ENCODE data around the gene LUC7L.
"Not testable (repeated sequence)": the region's sequence is repeated elsewhere in the genome, so short reads cannot be mapped to it uniquely, and the experiment has no call there.

The LUC7L gene

GRCh38 chr16:259814-260253 is 30.6 kb upstream of the LUC7L start:
- Mint-ChIP-seq H3K36me3 (ENCODE audit: insufficient read depth) (peaks cover 16% of the 10 kb centered on the region), H3K4me3 (no peak overlapping the region), H3K27me3 (no peaks in the 10 kb centered on the region), H3K4me1 (peaks cover 6% of the 10 kb centered on the region), H3K9me3 (no peaks in the 10 kb centered on the region), H3K27ac (ENCODE audit: low read depth) (no peak overlapping the region)
- ATAC-seq (replicated peaks; ENCODE audit: extremely low read depth, poor library complexity, severe bottlenecking) (no peak), DNase-seq (ENCODE audit: low spot score in 2 of 2) (no peak)

DNA sequence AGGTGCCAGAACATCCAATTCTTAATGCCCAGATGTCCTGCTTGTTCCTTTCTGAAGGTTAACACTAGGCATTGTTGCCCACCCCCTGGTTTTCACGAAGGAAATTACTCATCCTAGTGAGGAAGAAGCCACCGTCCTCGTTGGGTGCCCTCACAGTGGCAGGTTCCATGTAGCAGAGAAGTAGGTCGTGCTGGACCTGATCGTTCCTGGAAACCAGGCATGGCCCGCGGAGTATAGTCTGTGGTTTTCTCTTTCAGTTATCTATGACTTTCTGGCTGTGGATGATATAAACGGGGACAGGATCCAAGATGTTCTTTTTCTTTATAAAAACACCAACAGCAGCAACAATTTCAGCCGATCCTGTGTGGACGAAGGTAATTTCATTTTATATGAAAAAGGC is 30.0 kb upstream of the LUC7L start:
- Mint-ChIP-seq H3K27me3 (no peaks in the 10 kb centered on the region), H3K36me3 (ENCODE audit: insufficient read depth) (peaks cover 16% of the 10 kb centered on the region), H3K4me1 (peaks cover 6% of the 10 kb centered on the region), H3K4me3 (no peak overlapping the region), H3K9me3 (no peaks in the 10 kb centered on the region), H3K27ac (ENCODE audit: low read depth) (no peak overlapping the region)
- no peak for DNase-seq (ENCODE audit: low spot score in 2 of 2)
- no peak for ATAC-seq (replicated peaks; ENCODE audit: extremely low read depth, poor library complexity, severe bottlenecking)

DNA sequence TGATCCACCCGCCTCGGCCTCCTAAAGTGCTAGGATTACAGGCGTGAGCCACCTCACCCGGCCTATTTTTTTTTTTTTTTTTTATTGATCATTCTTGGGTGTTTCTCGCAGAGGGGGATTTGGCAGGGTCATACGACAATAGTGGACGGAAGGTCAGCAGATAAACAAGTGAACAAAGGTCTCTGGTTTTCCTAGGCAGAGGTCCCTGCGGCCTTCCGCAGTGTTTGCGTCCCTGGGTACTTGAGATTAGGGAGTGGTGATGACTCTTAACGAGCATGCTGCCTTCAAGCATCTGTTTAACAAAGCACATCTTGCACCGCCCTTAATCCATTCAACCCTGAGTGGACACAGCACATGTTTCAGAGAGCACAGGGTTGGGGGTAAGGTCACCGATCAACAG is 28.8 kb upstream of the LUC7L start:
- H3K4me1 Mint-ChIP-seq; H3K4me3 Mint-ChIP-seq; H3K27me3 Mint-ChIP-seq; DNase-seq (ENCODE audit: low spot score in 2 of 2); H3K27ac Mint-ChIP-seq (ENCODE audit: low read depth); H3K9me3 Mint-ChIP-seq; ATAC-seq (replicated peaks; ENCODE audit: extremely low read depth, poor library complexity, severe bottlenecking): not testable (repeated sequence)
- H3K36me3 Mint-ChIP-seq (ENCODE audit: insufficient read depth), result peaks cover 14% of the 10 kb centered on the region

DNA sequence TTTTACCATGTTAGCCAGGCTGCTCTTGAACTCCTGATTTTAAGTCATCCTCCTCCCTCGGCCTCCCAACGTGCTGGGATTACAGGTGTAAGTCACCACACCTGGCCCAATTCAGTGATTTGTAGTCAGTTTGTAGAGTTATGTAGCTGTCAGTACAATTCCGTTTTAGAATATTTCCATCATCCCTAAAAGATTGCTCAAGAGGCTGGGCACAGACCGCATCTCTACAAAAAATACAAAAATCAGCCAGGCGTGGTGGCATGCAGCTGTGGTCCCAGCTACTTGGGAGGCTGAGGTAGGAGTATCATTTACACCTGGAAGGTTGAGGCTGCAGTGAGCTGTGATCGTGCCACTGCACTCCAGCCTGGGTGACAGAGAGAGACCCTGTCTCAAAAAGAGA is 25.9 kb upstream of the LUC7L start:
- ATAC-seq (replicated peaks; ENCODE audit: extremely low read depth, poor library complexity, severe bottlenecking), result no peak
- H3K4me3 Mint-ChIP-seq, result no peak overlapping the region

DNA sequence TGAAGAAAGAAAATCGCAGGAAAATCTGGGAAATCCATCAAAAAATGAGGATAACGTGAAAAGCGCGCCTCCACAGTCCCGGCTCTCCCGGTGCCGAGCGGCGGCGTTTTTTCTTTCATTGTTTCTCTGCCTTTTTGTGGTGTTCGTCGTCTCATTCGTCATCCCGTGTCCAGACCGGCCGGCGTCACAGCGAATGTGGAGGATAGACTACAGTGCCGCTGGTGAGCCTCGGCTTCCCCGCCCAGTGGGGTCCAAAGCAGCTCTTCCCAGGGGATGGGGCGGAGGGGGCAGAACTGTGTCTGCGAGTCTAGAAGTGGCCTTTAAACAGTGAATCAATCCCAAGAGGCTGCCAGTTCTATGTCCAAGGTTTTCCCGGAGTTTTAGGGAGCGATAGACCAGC is 25.2 kb upstream of the LUC7L start:
- Mint-ChIP-seq H3K4me3 (no peak overlapping the region), H3K27ac (ENCODE audit: low read depth) (no peak overlapping the region)

More for the DNA sequence above, 25.9 kb upstream of the LUC7L start:
- Mint-ChIP-seq H3K36me3 (ENCODE audit: insufficient read depth) (peaks cover 14% of the 10 kb centered on the region), H3K9me3 (no peaks in the 10 kb centered on the region), H3K27me3 (no peaks in the 10 kb centered on the region), H3K4me1 (peaks cover 15% of the 10 kb centered on the region), H3K27ac (ENCODE audit: low read depth) (no peak overlapping the region)
- DNase-seq (ENCODE audit: low spot score in 2 of 2), result no peak

DNA sequence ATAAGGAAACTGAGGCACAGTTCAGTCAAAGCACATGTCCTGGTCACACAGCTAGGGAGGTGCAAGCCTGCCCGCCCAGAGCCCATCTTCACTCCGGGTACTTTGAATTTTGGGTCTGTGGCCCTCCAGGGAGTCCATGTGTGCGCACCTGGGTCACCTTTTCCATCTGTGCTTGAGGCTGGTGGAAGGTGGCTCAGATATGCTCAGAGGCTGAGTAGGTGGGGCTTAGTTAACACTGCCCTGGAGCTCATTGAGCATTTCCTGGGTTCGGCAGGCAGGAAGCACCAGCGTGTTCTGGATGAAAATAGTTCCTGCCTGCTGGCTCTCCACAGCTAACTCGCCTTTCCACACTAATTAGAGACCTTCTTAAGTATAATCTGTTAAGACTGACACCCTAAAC is 24.6 kb upstream of the LUC7L start:
- no peaks in the 10 kb centered on the region for H3K27me3 Mint-ChIP-seq
- H3K9me3 Mint-ChIP-seq, result no peaks in the 10 kb centered on the region
- H3K4me1 Mint-ChIP-seq, result peaks cover 15% of the 10 kb centered on the region
- H3K4me3 Mint-ChIP-seq, result peak overlapping the region; percentile 77
- peaks cover 12% of the 10 kb centered on the region for H3K36me3 Mint-ChIP-seq (ENCODE audit: insufficient read depth)
- ATAC-seq (replicated peaks; ENCODE audit: extremely low read depth, poor library complexity, severe bottlenecking) (no peak), DNase-seq (ENCODE audit: low spot score in 2 of 2) (no peak)
- no peak overlapping the region for H3K27ac Mint-ChIP-seq (ENCODE audit: low read depth)

More for the DNA sequence above, 25.2 kb upstream of the LUC7L start:
- H3K4me1 Mint-ChIP-seq, result peaks cover 15% of the 10 kb centered on the region
- H3K36me3 Mint-ChIP-seq (ENCODE audit: insufficient read depth), result peaks cover 14% of the 10 kb centered on the region
- DNase-seq (ENCODE audit: low spot score in 2 of 2) (no peak), ATAC-seq (replicated peaks; ENCODE audit: extremely low read depth, poor library complexity, severe bottlenecking) (no peak)
- no peaks in the 10 kb centered on the region for H3K9me3 Mint-ChIP-seq
- no peaks in the 10 kb centered on the region for H3K27me3 Mint-ChIP-seq

GRCh38 chr16:252366-253337 is 23.4 kb upstream of the LUC7L start:
- DNase-seq (ENCODE audit: low spot score in 2 of 2) (no peak), ATAC-seq (replicated peaks; ENCODE audit: extremely low read depth, poor library complexity, severe bottlenecking) (peak; percentile 72)
- Mint-ChIP-seq H3K27me3 (no peaks in the 10 kb centered on the region), H3K4me1 (peaks cover 15% of the 10 kb centered on the region), H3K4me3 (peak overlapping the region; percentile 77), H3K27ac (ENCODE audit: low read depth) (peak overlapping the region; percentile 86), H3K9me3 (no peaks in the 10 kb centered on the region), H3K36me3 (ENCODE audit: insufficient read depth) (peaks cover 12% of the 10 kb centered on the region)

DNA sequence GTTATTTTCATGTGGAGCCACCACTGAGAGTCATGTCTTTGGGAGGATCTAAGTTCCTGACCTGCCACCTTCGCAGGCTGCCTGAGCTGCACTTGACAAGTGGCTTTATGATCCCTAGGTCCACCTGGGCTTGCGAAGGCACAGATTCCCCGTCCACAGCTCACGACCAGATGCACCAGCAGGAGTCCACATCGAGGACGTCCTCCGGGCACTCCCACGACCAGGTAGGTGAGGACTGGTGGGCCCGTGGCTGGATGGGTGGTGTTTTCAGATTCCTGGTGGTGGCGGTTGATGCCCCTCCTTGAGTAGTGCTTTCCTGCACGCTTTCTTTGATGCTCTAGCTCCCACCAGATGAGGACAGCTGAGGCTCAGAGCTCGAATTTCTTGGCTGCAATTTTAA is 20.2 kb upstream of the LUC7L start:
- Mint-ChIP-seq H3K4me3 (no peak overlapping the region), H3K9me3 (no peaks in the 10 kb centered on the region)

DNA sequence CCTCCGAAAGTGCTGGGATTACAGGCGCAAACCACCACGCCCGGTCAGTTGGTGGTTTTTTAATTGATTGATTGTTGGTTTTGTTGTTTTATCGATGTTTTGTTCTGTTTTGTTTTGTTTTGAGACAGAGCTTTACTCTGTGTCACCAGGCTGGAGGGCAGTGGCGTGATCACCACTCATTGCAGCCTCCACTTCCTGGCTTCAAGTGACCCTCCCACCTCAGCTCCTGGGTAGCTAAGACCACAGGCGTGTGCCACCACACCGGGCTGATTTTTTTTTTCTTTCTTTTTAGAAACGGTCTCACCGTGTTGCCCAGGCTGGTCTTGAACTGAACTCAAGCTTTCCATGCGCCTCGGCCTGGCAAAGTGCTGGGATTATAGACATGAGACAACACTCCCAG is 17.8 kb upstream of the LUC7L start:
- Mint-ChIP-seq H3K27ac (ENCODE audit: low read depth) (no peak overlapping the region), H3K27me3 (no peaks in the 10 kb centered on the region), H3K4me3 (no peak overlapping the region), H3K9me3 (no peaks in the 10 kb centered on the region), H3K36me3 (ENCODE audit: insufficient read depth) (peaks cover 5% of the 10 kb centered on the region), H3K4me1 (no peaks in the 10 kb centered on the region)
- ATAC-seq (replicated peaks; ENCODE audit: extremely low read depth, poor library complexity, severe bottlenecking) (no peak), DNase-seq (ENCODE audit: low spot score in 2 of 2) (no peak)

More for the DNA sequence above, 20.2 kb upstream of the LUC7L start:
- no peaks in the 10 kb centered on the region for H3K27me3 Mint-ChIP-seq
- no peak for ATAC-seq (replicated peaks; ENCODE audit: extremely low read depth, poor library complexity, severe bottlenecking)
- no peak overlapping the region for H3K27ac Mint-ChIP-seq (ENCODE audit: low read depth)
- H3K4me1 Mint-ChIP-seq, result peaks cover 9% of the 10 kb centered on the region
- no peak for DNase-seq (ENCODE audit: low spot score in 2 of 2)
- H3K36me3 Mint-ChIP-seq (ENCODE audit: insufficient read depth), result peaks cover 4% of the 10 kb centered on the region

DNA sequence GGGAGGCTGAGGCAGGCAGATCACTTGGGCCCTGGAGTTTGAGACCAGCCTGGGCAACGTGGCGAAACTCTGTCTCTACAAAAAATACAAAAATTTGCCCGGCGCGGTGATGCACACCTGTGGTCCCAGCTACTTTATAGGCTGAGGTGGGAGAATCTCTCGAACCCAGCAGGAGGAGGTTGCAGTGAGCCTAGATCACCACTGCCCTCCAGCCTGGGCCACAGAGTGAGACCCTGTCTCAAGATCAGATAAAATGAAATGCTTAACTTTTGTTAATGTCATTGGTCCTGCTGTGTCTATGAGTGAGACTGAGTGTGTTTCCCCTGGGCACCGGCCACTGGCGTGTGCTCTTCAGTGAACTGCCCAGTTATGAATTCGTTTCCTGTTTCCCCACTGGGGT is 15.9 kb upstream of the LUC7L start:
- Mint-ChIP-seq H3K9me3 (no peaks in the 10 kb centered on the region), H3K4me3 (no peak overlapping the region), H3K36me3 (ENCODE audit: insufficient read depth) (peaks cover 5% of the 10 kb centered on the region), H3K27me3 (no peaks in the 10 kb centered on the region), H3K4me1 (no peaks in the 10 kb centered on the region), H3K27ac (ENCODE audit: low read depth) (no peak overlapping the region)
- no peak for ATAC-seq (replicated peaks; ENCODE audit: extremely low read depth, poor library complexity, severe bottlenecking)
- DNase-seq (ENCODE audit: low spot score in 2 of 2), result no peak

DNA sequence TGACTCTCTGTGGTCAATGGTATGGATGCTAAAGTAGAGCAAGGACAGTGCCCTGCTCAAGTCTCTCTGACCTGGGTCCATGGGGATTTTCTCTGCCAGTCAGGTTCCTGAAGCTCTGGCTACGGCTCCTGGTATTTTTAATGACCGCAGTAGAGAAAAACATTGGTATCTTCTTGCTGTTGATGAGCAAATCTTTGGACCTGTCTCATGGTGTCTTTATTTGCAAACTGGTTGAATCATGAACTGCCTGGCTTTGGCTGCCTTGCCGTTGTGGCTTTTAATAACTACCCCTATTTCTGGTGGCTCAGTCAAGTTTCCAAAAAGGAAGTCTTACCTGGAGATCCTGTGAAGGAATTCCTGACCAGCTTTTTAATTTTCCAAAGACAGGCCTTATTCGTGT is 14.1 kb upstream of the LUC7L start:
- Mint-ChIP-seq H3K27ac (ENCODE audit: low read depth) (no peak overlapping the region), H3K4me1 (peaks cover 5% of the 10 kb centered on the region), H3K4me3 (no peak overlapping the region), H3K36me3 (ENCODE audit: insufficient read depth) (peaks cover 4% of the 10 kb centered on the region), H3K27me3 (no peaks in the 10 kb centered on the region), H3K9me3 (no peaks in the 10 kb centered on the region)
- no peak for DNase-seq (ENCODE audit: low spot score in 2 of 2)
- no peak for ATAC-seq (replicated peaks; ENCODE audit: extremely low read depth, poor library complexity, severe bottlenecking)

- Mint-ChIP-seq H3K4me1 (peaks cover 5% of the 10 kb centered on the region), H3K27ac (ENCODE audit: low read depth) (no peak overlapping the region), H3K4me3 (no peak overlapping the region), H3K36me3 (ENCODE audit: insufficient read depth) (peaks cover 4% of the 10 kb centered on the region), H3K9me3 (no peaks in the 10 kb centered on the region), H3K27me3 (no peaks in the 10 kb centered on the region)
- DNase-seq (ENCODE audit: low spot score in 2 of 2) (no peak), ATAC-seq (replicated peaks; ENCODE audit: extremely low read depth, poor library complexity, severe bottlenecking) (no peak)
Measured at GRCh38 chr16:242281-242680, 13.0 kb upstream of the LUC7L start.

GRCh38 chr16:240559-240958 is 11.3 kb upstream of the LUC7L start:
- Mint-ChIP-seq H3K36me3 (ENCODE audit: insufficient read depth) (peaks cover 4% of the 10 kb centered on the region), H3K27me3 (no peaks in the 10 kb centered on the region), H3K27ac (ENCODE audit: low read depth) (no peak overlapping the region), H3K4me1 (peaks cover 6% of the 10 kb centered on the region), H3K9me3 (no peaks in the 10 kb centered on the region), H3K4me3 (no peak overlapping the region)
- ATAC-seq (replicated peaks; ENCODE audit: extremely low read depth, poor library complexity, severe bottlenecking), result no peak
- DNase-seq (ENCODE audit: low spot score in 2 of 2), result no peak
